M059J (cell line): Measurements from ENCODE around the gene FZD2. TPM values are rescaled to one million over a fixed set of nuclear protein-coding genes. Genes with fewer than 3 reads are reported as not detected.

Experiments used
- DNase-seq: peaks from one replicate; pipeline ENCODE4 v3.0.0-alpha.2; 2012; ENCODE audit warnings: low read depth
- total RNA-seq: library from RNA; depleted of rRNA; stranded (reverse); fragments of >200 nt; shearing (Covaris generic); gene quantifications from 2 replicates; pipeline ENCODE4 v1.2.3, GENCODE V29; 2014; rRNA removed

The FZD2 gene
- total RNA-seq, 1 experiment from 2014 or later: 41.3 TPM

DNA sequence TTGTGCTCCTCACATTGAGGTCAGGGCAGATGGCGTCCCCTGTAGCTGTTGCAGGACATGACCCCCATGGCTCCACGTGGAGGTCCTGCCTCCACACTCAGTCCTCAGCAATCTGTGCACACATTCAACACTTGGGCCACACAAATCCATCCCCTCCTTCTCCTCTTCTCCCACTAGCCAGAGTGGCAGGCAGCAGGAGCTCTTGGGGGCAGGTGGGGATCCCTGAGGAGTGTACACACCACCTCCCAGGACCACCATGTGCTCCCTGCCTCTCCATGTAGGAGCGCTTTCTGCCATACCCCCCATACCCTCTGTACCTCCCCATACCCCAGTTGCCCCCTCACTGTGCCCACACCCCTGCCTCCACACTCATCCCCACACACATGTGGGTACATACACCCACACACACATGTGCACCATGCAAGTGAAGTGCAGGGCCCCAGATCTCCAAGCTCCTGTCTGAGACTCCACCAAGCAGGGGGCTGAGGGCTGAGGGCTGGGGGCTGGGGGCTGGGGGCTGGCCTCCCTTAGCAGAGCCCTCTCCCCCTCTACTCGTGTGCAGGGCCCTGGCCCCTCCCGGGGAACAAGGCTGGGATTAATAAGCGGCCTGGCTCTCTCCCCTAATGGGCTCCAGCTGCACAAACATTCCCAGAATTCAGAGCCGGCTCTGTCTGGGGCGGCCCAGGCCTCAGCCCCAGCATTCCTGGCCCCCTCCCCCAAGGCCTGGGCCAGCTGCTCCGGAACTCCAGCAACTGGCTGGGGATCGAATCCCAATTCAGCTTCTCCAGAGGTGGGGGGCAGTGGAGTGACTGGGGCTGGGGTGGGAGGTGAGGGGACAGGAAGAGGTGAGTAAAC is 50.8 kb downstream of the FZD2 start:
- no peak for DNase-seq

GRCh38 chr17:44608727-44609435 is 51.6 kb downstream of the FZD2 start:
- no peak for DNase-seq

- no peak for DNase-seq
These were observed 53.0 kb downstream of the FZD2 start for GRCh38 chr17:44610331-44610730.

Other genes starting within 250 kb of the FZD2 start
- gene RUNDC3A, start 248.9 kb upstream of the FZD2 start, total RNA-seq: 0.12 TPM in 1 of 2 replicates, not detected in the other
- gene SLC25A39, start 232.7 kb upstream of the FZD2 start, total RNA-seq: 111 and 138 TPM in 2 replicates
- 284 and 317 TPM in 2 replicates for gene GRN, start 212.2 kb upstream of the FZD2 start, total RNA-seq
- gene FAM171A2, start 193.6 kb upstream of the FZD2 start, total RNA-seq: 1.4 and 5.2 TPM in 2 replicates
- gene ITGA2B, start 167.8 kb upstream of the FZD2 start, total RNA-seq: 0.07 and 0.25 TPM in 2 replicates
- 9.2 and 17.1 TPM in 2 replicates for gene GPATCH8, start 54.1 kb upstream of the FZD2 start, total RNA-seq
- gene MEIOC, start 99.0 kb downstream of the FZD2 start, total RNA-seq: not detected in 2 replicates
- 23.5 and 26.1 TPM in 2 replicates for gene CCDC43, start 132.3 kb downstream of the FZD2 start, total RNA-seq
- 9.2 and 17.1 TPM in 2 replicates for gene DBF4B, start 151.2 kb downstream of the FZD2 start, total RNA-seq
- 0.12 TPM in 1 of 2 replicates, not detected in the other for gene ADAM11, start 201.5 kb downstream of the FZD2 start, total RNA-seq